HG03280 (cell line): ENCODE measurements around the gene LUM.
A peak's percentile ranks its signal among the peaks of the same experiment; 100 is the strongest.
"Not testable (repeated sequence)": the region's sequence is repeated elsewhere in the genome, so short reads cannot be mapped to it uniquely, and the experiment has no call there.

ENCODE experiments used
- ATAC-seq: cut with Tn5 transposase; IDR thresholded peaks from one replicate; pipeline ENCODE4 v1.9.1; 2021; ENCODE audit warnings: mild to moderate bottlenecking, moderate library complexity; ENCODE audit not compliant: unreplicated experiment

The LUM gene

DNA sequence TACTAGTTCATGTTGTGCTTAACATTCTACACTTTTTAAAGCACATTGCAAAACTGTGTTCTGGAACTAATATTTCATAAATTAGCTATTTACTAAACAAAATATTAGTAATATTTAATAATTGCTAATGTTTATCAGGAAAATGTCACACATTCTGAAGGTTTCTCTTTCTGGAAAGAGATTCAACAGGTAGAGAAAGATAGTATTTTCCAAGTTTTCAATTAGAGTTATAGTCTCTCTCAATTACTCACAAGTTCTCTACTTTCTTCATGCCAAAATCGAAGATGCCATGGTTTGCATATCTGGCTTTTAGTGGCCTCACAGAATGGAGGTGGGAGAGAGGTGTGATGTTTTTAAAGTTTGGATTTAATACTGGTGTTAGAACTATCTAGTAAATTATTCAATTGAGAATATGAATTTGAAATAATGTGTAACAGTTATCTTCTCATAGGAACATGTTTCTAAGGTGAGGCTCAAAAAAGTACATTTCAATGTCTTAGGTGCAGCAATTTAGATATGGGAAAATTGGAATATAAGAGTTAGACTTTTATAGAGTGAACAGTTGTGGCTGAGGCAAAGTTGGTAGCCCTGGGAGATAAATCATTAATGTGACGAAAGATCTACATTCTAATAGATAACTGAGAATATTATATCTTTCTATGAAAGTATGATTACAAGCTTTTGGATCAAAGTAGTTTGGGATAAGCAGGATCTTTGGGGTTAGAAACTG lies 1.5 kb downstream of the LUM start:
- no peak for ATAC-seq

DNA sequence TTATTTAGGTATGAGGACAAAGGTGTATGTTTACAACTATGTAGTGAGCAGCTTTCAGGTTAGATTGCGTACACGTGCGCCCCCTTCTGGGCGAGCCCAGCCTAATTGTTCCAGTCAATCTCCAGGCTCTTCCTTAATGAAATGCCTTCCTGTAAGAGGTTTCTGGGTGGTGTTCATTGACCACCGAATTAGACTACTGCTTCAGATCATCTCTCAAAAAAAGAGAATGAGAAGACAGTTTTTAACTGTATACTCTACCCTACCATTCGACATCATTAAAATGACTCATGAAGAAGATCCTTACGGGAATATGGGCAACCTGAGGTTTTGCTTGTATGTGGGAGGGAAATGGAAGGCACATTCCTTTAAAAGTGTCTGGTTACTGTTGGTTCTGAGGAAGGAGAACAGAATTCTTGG lies 2.1 kb downstream of the LUM start:
- peak; percentile 55 for ATAC-seq

DNA sequence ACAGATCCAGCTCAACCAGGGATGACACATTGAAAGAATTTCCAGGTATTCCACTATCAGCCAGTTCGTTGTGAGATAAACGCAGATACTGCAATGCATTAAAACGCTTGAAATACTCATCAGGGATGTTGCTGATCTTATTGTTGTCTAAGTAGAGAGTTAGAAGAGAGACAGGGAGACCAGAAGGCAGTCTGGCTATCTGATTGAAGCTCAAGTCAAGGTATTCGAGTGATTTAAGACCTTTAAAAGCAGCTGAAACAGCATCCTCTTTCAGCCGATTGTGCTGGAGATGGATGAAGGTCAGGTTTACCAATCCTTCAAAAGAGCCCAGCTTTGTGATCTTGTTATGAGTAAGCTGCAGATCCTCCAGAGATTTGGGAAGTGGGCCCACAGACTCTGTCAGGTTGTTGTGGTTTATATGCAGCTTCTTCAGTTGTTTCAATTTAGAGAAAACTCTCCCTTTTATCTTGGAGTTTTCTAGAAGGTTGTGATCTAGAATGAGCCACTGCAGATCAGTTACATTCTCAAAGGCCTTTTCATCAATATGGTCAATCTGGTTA lies 3.0 kb downstream of the LUM start:
- no peak for ATAC-seq

DNA sequence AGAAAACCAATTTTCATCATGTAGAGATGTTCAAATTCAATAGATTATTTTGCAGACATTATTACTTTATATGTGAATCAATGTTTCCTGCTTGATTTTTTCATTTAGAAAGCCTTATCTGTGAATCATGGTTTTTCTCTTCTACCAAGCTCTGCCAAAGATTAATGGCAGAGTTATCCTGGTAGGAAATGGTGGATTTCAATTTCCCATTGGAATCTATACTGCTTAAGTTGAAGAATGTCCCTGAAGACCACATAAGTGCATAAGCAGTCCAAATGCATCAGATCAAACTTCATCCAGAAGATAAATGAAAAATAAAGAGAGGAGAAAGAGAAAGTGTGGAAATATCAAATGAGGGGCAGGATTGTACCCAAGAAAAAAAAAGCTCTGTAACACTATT lies 5.0 kb downstream of the LUM start:
- no peak for ATAC-seq

DNA sequence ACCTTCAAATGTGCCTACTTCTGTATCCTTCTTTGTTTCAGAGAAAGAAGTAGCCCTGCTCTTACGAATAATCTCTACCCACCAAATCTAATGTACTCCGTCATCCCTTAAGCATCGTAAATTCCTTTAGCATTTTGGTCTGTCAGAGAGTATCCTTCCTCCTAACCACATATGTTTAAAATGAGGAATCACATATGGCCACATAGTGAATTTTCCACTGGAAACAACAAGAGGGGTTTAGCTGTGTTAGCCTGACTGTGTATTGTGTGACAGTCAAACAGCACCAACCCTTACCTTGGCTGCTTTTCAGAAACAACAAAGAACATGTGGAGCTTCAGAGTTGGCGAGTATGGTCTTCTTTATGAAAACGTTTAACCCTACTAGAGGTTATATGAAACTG lies 5.5 kb downstream of the LUM start:
- no peak for ATAC-seq

DNA sequence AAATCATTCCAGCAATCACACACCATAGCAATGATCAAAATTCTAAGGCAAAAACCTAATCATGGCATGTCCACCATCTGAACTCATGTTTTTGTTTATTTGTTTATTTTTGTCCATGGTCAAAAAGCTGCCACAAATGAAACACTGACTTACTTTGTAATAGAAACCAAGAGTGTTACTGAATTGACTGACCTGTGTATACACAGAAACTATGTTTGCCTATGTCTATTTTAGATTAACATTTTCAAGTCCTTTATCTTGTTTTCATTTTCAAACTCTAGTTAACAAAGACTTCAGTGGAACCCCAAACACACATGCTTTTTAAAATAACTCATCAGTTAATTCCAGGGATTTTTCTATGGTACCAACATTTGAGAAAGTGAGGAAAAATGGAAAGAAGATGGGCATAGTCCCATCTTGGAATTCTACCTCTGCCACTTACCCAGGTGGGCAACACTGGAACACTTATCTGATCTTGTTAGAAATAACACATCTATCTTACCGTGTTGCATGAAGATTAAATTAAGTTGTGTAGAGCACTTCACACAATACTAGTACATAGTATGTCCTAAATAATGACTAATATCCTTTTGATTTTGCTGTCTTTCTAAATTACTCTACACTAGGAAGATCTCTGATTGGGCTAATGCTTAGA lies 6.4 kb downstream of the LUM start:
- ATAC-seq: peak; percentile 84

DNA sequence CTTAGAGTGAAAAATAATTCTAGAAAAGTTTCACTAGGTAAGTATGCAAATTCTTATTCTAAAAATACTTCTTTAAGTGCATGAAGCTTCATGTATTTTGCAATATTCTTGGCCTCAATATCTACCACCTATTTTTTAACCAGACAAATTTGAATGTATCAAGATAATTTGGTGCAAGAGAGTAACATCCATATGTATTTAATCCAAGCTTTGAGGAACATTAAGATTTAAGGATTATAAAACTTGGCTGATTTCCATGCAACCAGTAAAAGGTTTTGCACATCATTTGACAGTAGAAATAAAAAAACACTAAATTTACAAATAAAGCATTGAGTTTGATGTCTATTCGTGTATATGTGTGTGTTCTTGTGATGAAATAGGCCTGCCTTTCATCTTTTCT lies 7.7 kb downstream of the LUM start:
- ATAC-seq: no peak

DNA sequence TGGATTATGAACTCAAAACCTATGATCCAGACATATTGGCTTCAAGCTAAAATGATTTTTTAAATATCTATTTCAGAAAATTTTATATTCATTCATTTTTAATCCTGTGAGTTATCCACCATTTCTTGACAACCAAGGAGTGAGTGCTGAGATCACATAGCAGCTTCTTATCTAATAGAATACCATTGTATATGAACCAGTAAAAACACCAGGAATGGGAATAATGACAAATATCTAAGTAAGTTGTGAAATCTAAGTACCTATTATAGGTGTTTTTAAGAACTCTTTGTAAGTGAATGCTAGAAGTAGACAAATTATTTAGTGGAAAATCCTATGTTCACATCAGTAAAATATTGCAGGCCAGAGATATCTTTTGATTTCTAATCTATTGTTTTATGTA lies 8.2 kb downstream of the LUM start:
- no peak for ATAC-seq

DNA sequence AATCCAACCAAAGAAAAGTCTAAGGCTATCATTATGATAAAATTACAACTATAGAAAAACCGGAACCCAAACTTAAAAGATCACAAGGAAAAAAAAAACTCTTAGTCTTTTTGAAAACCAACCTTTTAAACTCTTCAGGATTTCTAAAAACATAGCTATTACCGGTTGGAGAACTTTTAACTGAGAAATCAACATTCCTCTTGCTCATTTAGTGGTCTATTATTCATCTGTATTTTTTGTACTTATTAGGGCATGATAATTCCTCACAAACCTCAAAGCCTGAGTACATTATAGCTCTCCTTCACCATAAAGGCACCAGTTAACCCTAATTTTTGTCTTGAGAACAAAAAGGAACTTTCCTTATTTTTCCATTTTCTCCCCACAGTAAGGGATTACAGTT lies 10.4 kb downstream of the LUM start:
- no peak for ATAC-seq

DNA sequence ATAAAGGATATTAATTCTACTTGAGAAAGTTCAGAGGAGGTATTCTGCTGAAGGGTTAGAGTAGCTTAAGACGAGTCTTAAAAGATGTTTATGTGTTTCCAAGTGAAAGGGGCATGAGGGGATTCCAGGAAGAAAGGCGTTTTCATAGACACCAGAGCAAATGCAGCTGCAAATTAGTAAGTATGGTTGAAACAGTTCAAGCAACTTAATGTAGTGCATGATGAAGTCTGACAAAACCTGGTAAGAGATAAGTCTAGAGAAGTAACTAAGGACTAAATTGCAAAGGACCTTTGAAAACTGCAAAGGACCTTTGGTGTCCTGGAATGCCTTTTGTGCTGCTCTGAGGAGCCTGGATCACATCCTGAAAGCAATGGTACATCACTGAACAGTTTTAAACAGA lies 11.5 kb downstream of the LUM start:
- no peak for ATAC-seq

DNA sequence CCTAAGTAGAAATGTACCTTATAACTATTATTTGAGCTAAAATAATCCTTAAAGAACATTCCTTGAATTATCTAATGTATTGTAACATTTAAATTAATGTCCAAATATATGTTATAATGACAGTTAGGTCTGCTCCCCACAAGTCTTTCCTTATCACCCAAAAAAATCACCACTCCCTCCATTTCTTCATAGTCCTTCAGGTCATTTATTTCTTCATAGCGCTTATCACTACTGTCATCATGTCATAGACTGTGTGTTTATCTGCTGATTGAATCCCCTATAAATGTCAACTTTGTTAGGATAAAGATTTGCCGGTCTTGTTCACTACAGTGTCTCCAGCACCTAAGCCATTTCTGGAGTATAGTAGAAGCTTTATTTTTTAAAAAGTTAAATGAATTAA lies 12.0 kb downstream of the LUM start:
- no peak for ATAC-seq

DNA sequence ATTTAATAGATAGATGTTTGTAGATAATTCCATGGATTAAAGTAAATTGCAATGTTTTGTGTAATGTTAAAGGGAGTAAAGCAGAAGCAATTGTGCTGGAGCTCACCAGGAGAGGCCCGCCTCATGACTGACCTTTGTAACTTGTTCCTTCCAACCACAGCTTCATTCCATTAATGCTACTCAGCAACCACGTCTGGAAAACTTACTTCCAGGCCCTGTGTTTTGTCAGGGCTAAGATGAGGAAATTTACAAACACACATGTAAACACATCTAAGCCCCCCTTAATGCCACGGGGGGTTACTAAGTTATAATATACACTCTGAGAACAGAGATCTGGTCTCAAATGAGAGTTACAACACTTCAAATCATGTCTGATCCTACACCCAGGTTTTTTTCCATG lies 12.4 kb downstream of the LUM start:
- ATAC-seq: no peak

DNA sequence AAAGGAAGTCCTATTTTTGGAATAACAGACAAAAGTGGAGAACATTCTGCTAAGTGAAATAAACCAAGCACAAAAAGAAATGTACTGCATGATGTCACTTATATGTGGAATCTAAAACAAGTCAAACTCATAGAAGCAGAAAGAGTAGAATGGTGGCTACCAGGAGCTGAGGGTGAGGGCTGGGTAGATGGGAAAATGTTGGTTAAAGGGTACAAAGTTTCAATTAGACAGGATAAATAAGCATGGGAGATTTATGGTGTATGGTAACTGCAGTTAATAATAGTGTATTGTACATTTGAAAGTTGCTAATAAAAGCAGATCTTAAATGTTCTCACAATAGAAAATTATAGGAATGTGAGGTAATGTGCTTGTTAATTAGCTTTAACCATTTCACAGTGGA lies 12.8 kb downstream of the LUM start:
- ATAC-seq: no peak

DNA sequence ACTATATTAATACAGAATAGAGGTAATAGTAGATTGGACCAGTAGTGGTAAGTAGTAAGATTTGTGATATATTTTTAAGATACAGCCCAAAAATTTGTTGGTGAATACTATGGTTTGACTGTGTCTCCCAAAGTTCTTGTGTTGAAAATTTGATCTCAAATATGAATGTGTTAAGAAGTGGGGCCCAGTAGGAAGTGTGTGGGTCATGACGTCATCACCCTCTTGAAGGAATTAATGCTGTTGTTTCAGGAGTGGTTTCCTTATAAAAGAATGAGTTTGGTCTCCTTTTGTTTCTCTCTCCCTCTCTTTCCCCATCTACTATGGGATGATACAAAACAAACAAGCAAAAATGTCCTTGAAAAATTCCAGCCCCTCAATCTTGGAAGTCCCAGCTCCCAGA lies 16.3 kb downstream of the LUM start:
- no peak for ATAC-seq

DNA sequence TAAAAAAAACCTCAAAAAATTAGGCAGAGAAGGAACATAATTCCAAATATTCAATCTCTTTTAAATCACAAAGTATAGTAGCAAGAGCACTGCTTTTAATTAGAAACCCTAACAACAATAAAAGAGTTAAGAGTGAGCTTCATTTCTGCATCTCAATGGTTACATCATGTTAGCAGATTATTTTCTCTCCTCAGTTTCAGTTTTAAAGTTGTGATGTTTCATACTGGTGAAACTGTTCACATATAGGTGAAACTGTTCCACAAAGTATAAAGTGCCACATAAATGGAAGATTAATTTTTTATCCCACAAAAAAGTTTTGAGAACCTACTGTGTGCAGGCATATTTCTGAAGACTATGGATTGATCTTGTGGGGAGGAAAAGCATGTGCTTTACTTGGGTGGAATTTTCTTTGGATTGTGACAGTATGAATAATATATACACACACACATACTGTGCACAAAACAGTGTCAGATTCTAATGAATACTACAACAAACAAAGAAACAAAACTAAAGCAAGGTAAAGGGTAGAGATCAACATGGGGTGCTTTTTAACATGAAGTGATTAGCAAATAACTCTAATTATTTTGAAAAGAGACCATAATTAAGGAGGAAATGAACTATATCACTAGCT lies 17.1 kb downstream of the LUM start:
- ATAC-seq: no peak

DNA sequence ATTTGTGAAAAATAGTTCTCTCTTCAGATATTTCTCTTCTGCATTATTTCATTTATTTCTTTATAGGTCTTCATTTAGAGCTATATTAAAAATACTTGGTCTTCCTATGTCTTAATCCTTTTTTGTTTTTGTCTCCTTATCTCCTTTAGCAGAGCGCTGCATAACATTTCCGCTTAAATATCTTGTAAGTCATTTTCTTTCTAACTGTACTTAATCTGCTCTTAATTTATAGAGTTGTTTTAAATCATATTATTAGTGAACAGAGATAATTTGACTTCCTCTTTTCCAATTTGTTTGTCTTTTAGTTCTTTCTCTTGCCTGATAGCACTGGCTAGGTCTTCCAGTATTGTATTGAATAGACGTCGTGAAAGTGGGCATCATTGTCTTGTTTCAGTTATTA lies 18.0 kb downstream of the LUM start:
- ATAC-seq: no peak

DNA sequence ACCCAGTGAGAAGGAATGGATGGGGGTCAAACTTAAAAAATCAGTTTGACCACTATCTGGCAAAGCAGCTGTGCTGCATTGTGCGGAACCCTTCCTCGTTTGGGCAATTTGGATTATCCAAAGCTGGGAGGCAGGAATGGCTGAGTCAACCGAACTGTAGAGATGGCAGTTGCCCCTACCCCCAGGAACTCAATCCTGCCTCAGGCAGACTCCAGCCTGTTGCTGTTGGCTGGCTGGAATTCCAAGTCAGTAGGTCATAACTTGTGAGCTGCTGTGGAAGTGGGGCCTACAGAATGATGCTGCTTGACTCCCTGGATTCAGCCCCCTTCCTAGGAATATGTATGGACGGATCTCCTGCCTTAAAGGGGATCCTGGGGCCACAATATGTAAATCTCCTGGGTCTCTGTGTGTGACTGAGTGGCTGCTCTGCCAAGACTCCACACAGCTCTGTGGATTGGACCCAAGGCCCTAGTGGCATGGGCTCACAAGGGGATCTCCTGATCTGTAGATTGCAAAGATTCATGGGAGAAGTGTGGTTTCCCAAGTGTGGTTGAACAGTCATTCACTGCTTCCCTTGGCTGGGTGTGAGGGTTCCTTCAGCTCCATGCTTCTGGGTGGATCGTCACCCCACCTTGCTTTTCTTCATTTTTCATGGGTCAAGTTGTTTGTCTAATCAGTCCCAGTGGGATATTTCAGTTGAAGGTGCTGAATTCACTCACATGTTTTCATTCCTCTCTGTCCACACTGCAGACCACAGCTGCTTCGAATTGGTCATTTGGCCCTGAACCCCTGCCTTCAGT lies 19.2 kb downstream of the LUM start:
- no peak for ATAC-seq

DNA sequence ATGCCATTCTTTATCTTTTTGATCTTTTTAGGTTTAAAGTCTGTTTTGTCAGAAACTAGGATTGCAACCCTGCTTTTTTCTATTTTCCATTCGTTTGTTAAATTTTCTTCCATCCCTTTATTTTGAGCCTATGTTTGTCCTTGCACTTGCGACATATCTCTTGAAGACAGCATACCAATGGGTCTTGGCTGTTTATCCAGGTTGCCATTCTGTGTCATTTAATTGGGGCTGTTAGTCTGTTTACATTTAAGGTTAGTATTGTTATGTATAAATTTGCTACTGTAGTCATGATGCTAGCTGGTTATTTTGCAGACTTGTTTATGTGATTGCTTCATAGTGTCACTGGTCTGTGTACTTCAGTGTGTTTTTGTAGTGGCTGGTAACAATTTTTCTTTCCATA lies 21.3 kb downstream of the LUM start:
- not testable (repeated sequence) for ATAC-seq

DNA sequence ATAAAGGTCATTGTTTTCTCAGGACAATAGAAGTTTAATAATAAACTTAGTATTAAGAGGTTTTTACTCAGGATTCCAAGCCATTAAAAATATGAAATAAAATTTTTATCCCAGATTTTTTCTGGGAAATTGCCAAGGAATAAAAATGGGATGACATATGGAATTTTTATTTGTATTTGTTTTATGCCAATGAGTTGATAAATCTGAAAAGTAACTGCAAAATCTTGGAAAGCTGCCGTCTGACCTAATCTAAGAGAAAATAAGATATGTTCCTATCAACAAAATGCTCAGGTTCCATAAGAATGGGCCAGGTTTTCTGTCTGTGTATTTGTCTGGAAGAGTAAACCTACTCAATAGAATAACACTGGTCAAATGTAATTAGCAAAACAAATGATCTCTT lies 31.3 kb downstream of the LUM start:
- ATAC-seq: no peak

DNA sequence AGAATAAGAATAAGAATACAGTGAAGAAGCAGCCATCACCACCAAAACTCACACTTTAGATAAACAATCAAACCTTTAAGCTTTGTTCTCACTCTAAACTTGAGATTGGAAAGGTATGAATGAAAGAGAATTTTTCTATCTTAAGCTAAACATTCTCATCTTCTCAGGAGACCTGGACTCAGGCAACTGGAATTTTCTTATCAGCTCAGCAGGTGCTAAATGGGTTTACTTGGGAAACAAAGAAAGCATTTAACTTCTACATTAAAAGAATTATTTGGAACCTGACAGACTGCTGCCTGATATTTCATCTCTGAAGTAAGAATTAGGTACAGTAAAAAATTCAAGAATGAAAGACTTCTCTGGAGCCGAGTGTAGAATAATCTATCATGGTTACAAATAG lies 32.8 kb downstream of the LUM start:
- ATAC-seq: no peak

DNA sequence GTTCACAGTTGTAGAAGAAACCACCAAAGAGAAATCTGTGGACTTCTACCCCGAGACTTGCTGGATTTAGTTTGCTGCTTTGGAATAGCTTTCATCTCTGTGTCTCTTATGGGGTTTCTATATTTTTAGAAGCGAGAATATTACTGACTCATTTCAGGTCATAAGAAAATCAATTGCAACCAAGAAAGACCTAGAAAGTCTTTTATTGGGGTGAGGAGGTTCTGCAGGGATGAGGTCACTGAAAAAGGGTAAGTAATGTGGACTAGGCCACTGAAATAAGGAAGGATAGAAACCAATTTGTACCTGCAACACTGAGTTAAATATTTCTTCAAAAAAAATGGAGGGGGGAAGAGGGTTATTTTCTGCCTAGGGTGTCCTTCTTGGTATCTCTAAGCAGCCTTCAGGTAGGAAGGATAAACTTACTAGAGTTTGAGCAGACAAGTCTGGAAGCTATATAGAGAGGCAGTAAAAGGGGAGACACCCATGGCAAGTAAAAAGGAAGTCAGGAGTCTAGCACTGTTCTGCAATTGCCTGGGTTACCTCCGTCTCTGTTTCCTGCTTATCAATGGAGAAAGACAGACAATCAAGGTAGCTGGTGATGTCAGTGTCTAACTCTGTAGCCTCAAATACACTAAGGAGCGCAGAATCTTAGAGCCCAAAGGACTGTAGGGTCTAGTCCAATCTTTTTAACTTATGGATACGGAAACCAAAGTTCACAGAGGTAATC lies 33.9 kb downstream of the LUM start:
- ATAC-seq: no peak
